HT1080 (cell line): ENCODE measurements around the gene SH3PXD2B. TPM values are rescaled to one million over a fixed set of nuclear protein-coding genes. Genes with fewer than 3 reads are reported as not detected.
"Not testable (repeated sequence)": the region's sequence is repeated elsewhere in the genome, so short reads cannot be mapped to it uniquely, and the experiment has no call there.

ENCODE experiments used
- DNase-seq: peaks from one replicate; pipeline ENCODE4 v3.0.0-alpha.2; 2015; ENCODE audit warnings: low read depth
- total RNA-seq: library from RNA; depleted of rRNA; stranded (reverse); fragments of >200 nt; shearing (Covaris generic); gene quantifications from 2 replicates; pipeline ENCODE4 v1.2.3, GENCODE V29; 2014

The SH3PXD2B gene
- total RNA-seq, 1 experiment from 2014 or later: 6.4 TPM

- peak; percentile 60 for DNase-seq
These were observed 33.9 kb downstream of the SH3PXD2B start for GRCh38 chr5:172420235-172420939.

GRCh38 chr5:172418862-172419814 is 35.2 kb downstream of the SH3PXD2B start:
- no peak for DNase-seq

GRCh38 chr5:172417983-172418630 is 36.2 kb downstream of the SH3PXD2B start:
- peak; percentile 23 for DNase-seq

GRCh38 chr5:172417130-172417841 is 37.0 kb downstream of the SH3PXD2B start:
- DNase-seq: no peak

GRCh38 chr5:172415362-172416275 is 38.7 kb downstream of the SH3PXD2B start:
- no peak for DNase-seq

GRCh38 chr5:172414531-172415361 is 39.6 kb downstream of the SH3PXD2B start:
- DNase-seq: no peak

GRCh38 chr5:172413601-172414171 is 40.6 kb downstream of the SH3PXD2B start:
- no peak for DNase-seq

- peak; percentile 91 for DNase-seq
These were observed 41.5 kb downstream of the SH3PXD2B start for GRCh38 chr5:172412724-172413286.

- no peak for DNase-seq
These were observed 42.7 kb downstream of the SH3PXD2B start for GRCh38 chr5:172411484-172412072.

- DNase-seq: no peak
These were observed 43.5 kb downstream of the SH3PXD2B start for GRCh38 chr5:172410662-172411483.

- peak; percentile 86 for DNase-seq
These were observed 44.2 kb downstream of the SH3PXD2B start for GRCh38 chr5:172410160-172410559.

GRCh38 chr5:172409477-172409876 is 44.8 kb downstream of the SH3PXD2B start:
- not testable (repeated sequence) for DNase-seq

- DNase-seq: peak; percentile 55
These were observed 46.5 kb downstream of the SH3PXD2B start for GRCh38 chr5:172407822-172408221.

- DNase-seq: no peak
These were observed 47.1 kb downstream of the SH3PXD2B start for GRCh38 chr5:172407241-172407691.

- DNase-seq: no peak
These were observed 48.9 kb downstream of the SH3PXD2B start for GRCh38 chr5:172405226-172406107.

- no peak for DNase-seq
These were observed 49.6 kb downstream of the SH3PXD2B start for GRCh38 chr5:172404746-172405145.
